SK-N-MC (cell line): ENCODE measurements around the gene CDK5R2.

ENCODE experiments used
- EZH2 ChIP-seq: fragments of 200-600 bp; sonication (generic); IDR thresholded peaks from one replicate; pipeline ENCODE4 v1.6.1; 2017; ENCODE audit warnings: antibody characterized with exemption
- POLR2AphosphoS5 ChIP-seq: IDR thresholded peaks from 2 replicates; pipeline ENCODE4 v1.6.1; 2012; ENCODE audit warnings: mild to moderate bottlenecking, low read depth, low read length, borderline replicate concordance

DNA sequence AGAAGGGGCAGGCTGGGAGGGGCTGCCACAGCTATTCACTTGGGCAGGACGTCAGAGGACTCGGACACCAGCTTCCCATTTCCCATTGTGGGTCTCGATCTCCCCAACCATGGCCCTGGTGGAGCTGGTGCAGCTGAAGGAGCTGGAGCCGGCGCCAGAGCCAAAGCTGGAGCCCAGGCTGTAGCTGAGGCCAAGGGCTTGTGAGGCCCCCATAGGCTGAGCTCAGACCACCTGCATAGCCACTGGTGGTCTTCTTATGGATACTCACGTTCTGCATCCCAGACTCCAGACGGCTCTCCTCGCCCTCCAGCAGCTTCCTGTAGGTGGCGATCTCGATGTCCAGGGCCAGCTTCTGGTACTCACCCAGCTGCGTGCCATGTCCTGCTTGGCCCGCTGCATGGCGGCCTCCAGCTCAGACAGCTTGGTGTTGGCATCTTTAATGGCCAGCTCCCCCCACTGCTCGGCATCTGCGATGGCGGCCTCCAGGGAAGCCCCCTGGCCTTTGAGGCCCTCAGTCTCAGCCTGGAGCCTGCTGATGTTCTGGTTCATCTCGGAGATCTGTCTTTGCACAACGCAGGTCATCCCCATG, 6.0 kb upstream of the CDK5R2 start:
- no peak for TF ChIP-seq POLR2AphosphoS5
- no peak for TF ChIP-seq EZH2
